BJ (cell line): ENCODE data around the gene CLCNKB. TPM values are rescaled to one million over a fixed set of nuclear protein-coding genes. Genes with fewer than 3 reads are reported as not detected.

Experiments
- CTCF ChIA-PET: fragments of 350-600 bp; formaldehyde crosslinking; extraction: SDS; loops from one replicate; lab custom pipeline; 2021; ENCODE audit warnings: antibody characterized with exemption, inconsistent platforms; lab: Yijun Ruan, JAX
- POLR2A ChIA-PET: fragments of 300-600 bp; sonication (Branson Sonifier 250); formaldehyde crosslinking; extraction: SDS; loops from one replicate; lab custom pipeline; 2021; ENCODE audit warnings: antibody characterized with exemption; lab: Charles Lee
- DNase-seq: peaks from one replicate; pipeline ENCODE4 v3.0.0-alpha.2; 2011; ENCODE audit warnings: low read depth
- H3K27me3 ChIP-seq: 2 replicates; pipeline ENCODE4 v1.6.0; 2011; ENCODE audit warnings: low read length; ENCODE audit not compliant: control insufficient read depth, insufficient read depth
- H3K36me3 ChIP-seq: 2 replicates; pipeline ENCODE4 v1.5.1; 2011; ENCODE audit warnings: low read length; ENCODE audit not compliant: control insufficient read depth, insufficient read depth
- H3K4me3 ChIP-seq: 2 replicates; pipeline ENCODE4 v1.5.1; 2011; ENCODE audit warnings: low read depth, mild to moderate bottlenecking, control low read depth, low read length
- polyA plus RNA-seq: library from polyadenylated mRNA; depleted of rRNA; stranded (reverse); fragments of >200 nt; gene quantifications from 2 replicates; pipeline ENCODE4 v1.2.3, GENCODE V29; 2011
- TF ChIP-seq, protein P1 (sequence below): IDR thresholded peaks from 2 replicates; pipeline ENCODE4 v1.5.1; 2011; ENCODE audit warnings: low read depth, mild to moderate bottlenecking, control low read depth, inconsistent platforms, low read length, moderate library complexity; ENCODE audit not compliant: insufficient read depth

The CLCNKB gene
- polyA plus RNA-seq, 1 experiment, result 0.83 TPM

DNA sequence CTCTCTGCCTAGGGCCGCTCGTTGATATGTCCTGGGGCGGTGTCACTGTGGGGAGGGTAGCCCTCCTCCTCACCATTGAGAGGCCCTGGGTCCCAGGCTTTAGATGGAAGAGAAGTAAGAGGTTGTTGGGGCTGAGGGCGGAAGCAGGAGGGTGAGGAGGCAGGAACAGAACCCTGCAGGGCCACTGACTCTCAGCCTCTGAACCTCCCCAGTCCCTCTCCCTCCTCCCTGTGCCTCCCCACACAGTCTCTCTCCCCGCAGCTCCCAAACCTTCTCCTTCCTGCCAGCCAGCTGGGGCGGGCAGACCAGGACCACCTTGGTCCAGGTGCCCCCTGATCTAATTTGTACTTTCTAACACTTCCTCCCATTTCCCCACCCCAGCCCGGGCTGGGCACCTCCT, 44.2 kb downstream of the CLCNKB start:
- POLR2A ChIA-PET, result no interaction called here
- H3K4me3 ChIP-seq, result no peak overlapping the region
- TF ChIP-seq, protein P1, sequence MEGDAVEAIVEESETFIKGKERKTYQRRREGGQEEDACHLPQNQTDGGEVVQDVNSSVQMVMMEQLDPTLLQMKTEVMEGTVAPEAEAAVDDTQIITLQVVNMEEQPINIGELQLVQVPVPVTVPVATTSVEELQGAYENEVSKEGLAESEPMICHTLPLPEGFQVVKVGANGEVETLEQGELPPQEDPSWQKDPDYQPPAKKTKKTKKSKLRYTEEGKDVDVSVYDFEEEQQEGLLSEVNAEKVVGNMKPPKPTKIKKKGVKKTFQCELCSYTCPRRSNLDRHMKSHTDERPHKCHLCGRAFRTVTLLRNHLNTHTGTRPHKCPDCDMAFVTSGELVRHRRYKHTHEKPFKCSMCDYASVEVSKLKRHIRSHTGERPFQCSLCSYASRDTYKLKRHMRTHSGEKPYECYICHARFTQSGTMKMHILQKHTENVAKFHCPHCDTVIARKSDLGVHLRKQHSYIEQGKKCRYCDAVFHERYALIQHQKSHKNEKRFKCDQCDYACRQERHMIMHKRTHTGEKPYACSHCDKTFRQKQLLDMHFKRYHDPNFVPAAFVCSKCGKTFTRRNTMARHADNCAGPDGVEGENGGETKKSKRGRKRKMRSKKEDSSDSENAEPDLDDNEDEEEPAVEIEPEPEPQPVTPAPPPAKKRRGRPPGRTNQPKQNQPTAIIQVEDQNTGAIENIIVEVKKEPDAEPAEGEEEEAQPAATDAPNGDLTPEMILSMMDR, result no peak
- H3K27me3 ChIP-seq, result peaks cover 1% of the 10 kb centered on the region; the same call in 1 of the 2 replicates
- DNase-seq, result no peak
- CTCF ChIA-PET, result interaction anchor here (1.1 to 1.4 kb wide), 2 partner anchors 10 to 12 kb away, joined by 3 read pairs; no protein-coding TSS in a partner anchor
- H3K36me3 ChIP-seq, result no peaks in the 10 kb centered on the region

- Histone ChIP-seq H3K36me3 (no peaks in the 10 kb centered on the region), H3K27me3 (peaks cover 1% of the 10 kb centered on the region; the same call in 1 of the 2 replicates), H3K4me3 (no peak overlapping the region)
- ChIA-PET POLR2A (no interaction called here), CTCF (interaction anchor here (1.1 to 1.4 kb wide), 2 partner anchors 10 to 13 kb away, joined by 3 read pairs; no protein-coding TSS in a partner anchor)
- TF ChIP-seq, protein P1, result no peak
- DNase-seq, result no peak
Measured at GRCh38 chr1:16088351-16088911, 44.8 kb downstream of the CLCNKB start.

DNA sequence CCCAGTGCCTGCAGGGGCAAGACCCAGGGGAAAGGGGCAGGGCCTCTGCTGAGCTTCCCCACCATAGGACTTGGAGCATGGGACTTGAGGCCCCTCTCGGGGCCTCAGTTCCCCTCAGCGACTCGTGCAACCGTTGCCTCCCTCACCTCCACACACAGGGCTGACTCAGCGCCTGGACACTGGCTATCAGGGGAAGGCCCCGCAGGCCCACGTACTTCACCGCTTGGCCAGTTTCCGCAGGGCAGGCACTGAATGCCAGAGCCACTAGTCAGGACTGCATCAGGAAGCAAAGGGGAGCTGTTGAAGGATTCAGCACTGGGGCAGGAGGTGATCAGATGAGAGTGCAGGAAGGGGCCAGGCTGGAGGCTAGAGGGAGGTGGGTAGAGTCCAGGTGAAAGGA, 45.4 kb downstream of the CLCNKB start:
- POLR2A ChIA-PET, result no interaction called here
- Histone ChIP-seq H3K4me3 (no peak overlapping the region), H3K27me3 (peaks cover 1% of the 10 kb centered on the region; the same call in 1 of the 2 replicates), H3K36me3 (no peaks in the 10 kb centered on the region)
- no peak for DNase-seq
- CTCF ChIA-PET, result interaction anchor here (1.1 kb wide), 1 partner anchor 9 kb away, joined by 3 read pairs; no protein-coding TSS in a partner anchor
- TF ChIP-seq, protein P1, result no peak

- no peaks in the 10 kb centered on the region for H3K36me3 ChIP-seq
- TF ChIP-seq, protein P1, result no peak
- ChIA-PET POLR2A (no interaction called here), CTCF (no interaction called here)
- H3K27me3 ChIP-seq, result peaks cover 1% of the 10 kb centered on the region
- DNase-seq, result no peak
- H3K4me3 ChIP-seq, result no peak overlapping the region
Measured at GRCh38 chr1:16090076-16090826, 46.7 kb downstream of the CLCNKB start.

DNA sequence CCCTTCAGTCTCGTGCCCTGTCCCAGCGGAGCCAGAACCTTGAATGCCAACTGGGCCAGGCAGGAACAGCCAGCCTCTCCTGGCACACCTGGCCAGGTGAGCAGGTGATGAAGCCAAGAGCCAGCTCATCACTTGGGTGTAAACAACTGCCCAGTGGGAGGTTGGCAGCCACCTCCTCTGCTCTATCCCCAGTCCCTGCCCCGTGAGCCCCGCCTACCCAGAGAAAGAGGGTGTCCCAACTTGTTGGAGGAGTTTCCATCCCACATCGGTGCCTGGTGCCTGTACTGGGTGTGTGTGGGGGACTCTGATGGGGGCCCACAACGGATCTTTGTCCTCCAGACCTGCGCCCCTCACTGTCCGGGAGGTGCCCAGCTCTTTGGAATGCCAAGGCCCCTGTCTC, 47.7 kb downstream of the CLCNKB start:
- TF ChIP-seq, protein P1, result no peak
- no peak overlapping the region for H3K4me3 ChIP-seq
- ChIA-PET POLR2A (no interaction called here), CTCF (interaction anchor here (1.8 to 4.0 kb wide), 2 partner anchors 9 to 12 kb away, joined by 3 to 26 read pairs; no protein-coding TSS in a partner anchor)
- no peaks in the 10 kb centered on the region for H3K36me3 ChIP-seq
- peaks cover 1% of the 10 kb centered on the region for H3K27me3 ChIP-seq
- DNase-seq, result no peak
